K562 (cell line): ENCODE measurements around the gene PLEKHH3. TPM values are rescaled to one million over a fixed set of nuclear protein-coding genes. Genes with fewer than 3 reads are reported as not detected.

Experiments used
- BCL6 ChIP-seq: fragments of 250-450 bp; sonication (Bioruptor Pico); IDR thresholded peaks from 2 replicates; pipeline ENCODE4 v1.4.0; 2020
- BRD9 ChIP-seq: fragments of 450-650 bp; IDR thresholded peaks from 2 replicates; pipeline ENCODE4 v1.6.1; 2018; ENCODE audit warnings: low read depth; ENCODE audit not compliant: partially characterized antibody
- DEAF1 ChIP-seq: fragments of 450-650 bp; formaldehyde crosslinking; IDR thresholded peaks from 2 replicates; pipeline ENCODE4 v1.4.0; 2020; ENCODE audit warnings: mild to moderate bottlenecking, moderate library complexity
- ILK ChIP-seq: fragments of 450-650 bp; IDR thresholded peaks from 2 replicates; pipeline ENCODE4 v1.6.1; 2016; ENCODE audit warnings: missing genetic modification characterization, low read depth, mild to moderate bottlenecking, missing compliant biosample characterization, moderate library complexity, borderline replicate concordance
- MCM7 ChIP-seq, 2 experiments: fragments of 450-650 bp; IDR thresholded peaks; 2 replicates each; pipeline ENCODE4 v1.6.1; 2016 to 2018
- MEIS2 ChIP-seq: fragments of 450-650 bp; IDR thresholded peaks from 2 replicates; pipeline ENCODE4 v1.6.1; 2014; ENCODE audit warnings: mild to moderate bottlenecking; ENCODE audit not compliant: partially characterized antibody
- MYNN ChIP-seq, 2 experiments: sonication (generic); formaldehyde crosslinking in 1 of 2; IDR thresholded peaks; 2 replicates each; pipeline versions ENCODE4 v1.5.0 to v1.6.1; 2016 to 2020; ENCODE audit warnings: antibody characterized with exemption in 1 of 2, missing genetic modification reagents in 1 of 2
- NEUROD1 ChIP-seq: fragments of 150-350 bp; IDR thresholded peaks from 2 replicates; pipeline ENCODE4 v1.6.1; 2014; ENCODE audit warnings: borderline replicate concordance, low read length, low read depth; ENCODE audit not compliant: partially characterized antibody
- ZBTB40 ChIP-seq, 2 experiments: fragments of 450-650 bp in 1 of 2; sonication (generic) in 1 of 2; formaldehyde crosslinking in 1 of 2; IDR thresholded peaks; 2 replicates each; pipeline versions ENCODE4 v1.7.1 to v1.9.0; 2016 to 2022; ENCODE audit warnings: inconsistent platforms in 1 of 2, mild to moderate bottlenecking in 1 of 2, missing genetic modification reagents in 1 of 2
- ZBTB43 ChIP-seq: sonication (generic); formaldehyde crosslinking; IDR thresholded peaks from 2 replicates; pipeline ENCODE4 v1.8.0; 2023; ENCODE audit warnings: mild to moderate bottlenecking, missing genetic modification reagents
- ZEB2 ChIP-seq: fragments of 450-650 bp; IDR thresholded peaks from 2 replicates; pipeline ENCODE4 v1.6.1; 2016
- ZNF274 ChIP-seq: IDR thresholded peaks from 2 replicates; pipeline ENCODE4 v1.6.1; 2011; ENCODE audit warnings: low read depth, mild to moderate bottlenecking, low read length, moderate library complexity, borderline replicate concordance
- ZNF280B ChIP-seq: fragments of 250-450 bp; sonication (Bioruptor Pico); IDR thresholded peaks from 2 replicates; pipeline ENCODE4 v1.5.1; 2021; ENCODE audit warnings: mild to moderate bottlenecking
- polyA plus RNA-seq, 8 experiments: library from polyadenylated mRNA; depleted of rRNA in 4 of 8; stranded (reverse) in 5 of 8; unstranded in 3 of 8; fragments of >200 nt; fragmentation: Nextera tagmentation in 2 of 8; fragmentation: Illumina TruSeq in 1 of 8; extraction: Ambion mirVana in 2 of 8; extraction: Trizol in 1 of 8; gene quantifications; 2 replicates each; pipeline versions ENCODE4 v1.2.1 to v1.2.3, GENCODE V29; 2011 to 2014; ENCODE audit warnings: inconsistent platforms in 1 of 8, missing spikeins in 1 of 8
- total RNA-seq, 7 experiments: library from RNA; depleted of rRNA in 6 of 7; stranded (reverse); fragments of >200 nt in 6 of 7; fragmentation: Illumina TruSeq in 2 of 7; extraction: Trizol in 2 of 7; gene quantifications; 2 replicates each; pipeline versions ENCODE4 v1.2.1 to v1.2.3, GENCODE V29; 2011 to 2021; ENCODE audit warnings: low replicate concordance in 1 of 7

PLEKHH3 gene
- total and polyA plus RNA-seq, 9 of the 15 experiments (the other 6 are each of a cell fraction or from before 2014, with no cell fraction given), result 0.58 to 34.5 (median 5.0) TPM

- no peak; the same call in 1 of the 2 replicates for TF ChIP-seq ZBTB40 (IDR thresholded peaks at IDR 0.05)
- no peak for TF ChIP-seq ZBTB40 (CRISPR knock-in tag; IDR thresholded peaks at IDR 0.05)
- TF ChIP-seq MCM7 (IDR thresholded peaks at IDR 0.05), result no peak
- TF ChIP-seq MEIS2, result no peak
- no peak for TF ChIP-seq ZEB2
- TF ChIP-seq MYNN (IDR thresholded peaks at IDR 0.05), result no peak
- TF ChIP-seq MYNN (CRISPR knock-in tag; IDR thresholded peaks at IDR 0.05), result no peak
- TF ChIP-seq ZBTB43 (CRISPR knock-in tag), result no peak
- no peak for TF ChIP-seq BCL6 (CRISPR knock-in tag)
- TF ChIP-seq ZNF274, result no peak
- TF ChIP-seq BRD9, result no peak
- no peak for TF ChIP-seq DEAF1 (CRISPR knock-in tag)
- TF ChIP-seq ZNF280B (CRISPR knock-in tag), result no peak
- TF ChIP-seq NEUROD1, result no peak
- TF ChIP-seq ILK (tag), result no peak
Measured at GRCh38 chr17:42677921-42678781, 1.4 kb upstream of the PLEKHH3 start (continued).
